ENCODE data around the gene RNU4-1.
"Not testable (repeated sequence)": the region's sequence is repeated elsewhere in the genome, so short reads cannot be mapped to it uniquely, and the experiment has no call there.

Gene RNU4-1

DNA sequence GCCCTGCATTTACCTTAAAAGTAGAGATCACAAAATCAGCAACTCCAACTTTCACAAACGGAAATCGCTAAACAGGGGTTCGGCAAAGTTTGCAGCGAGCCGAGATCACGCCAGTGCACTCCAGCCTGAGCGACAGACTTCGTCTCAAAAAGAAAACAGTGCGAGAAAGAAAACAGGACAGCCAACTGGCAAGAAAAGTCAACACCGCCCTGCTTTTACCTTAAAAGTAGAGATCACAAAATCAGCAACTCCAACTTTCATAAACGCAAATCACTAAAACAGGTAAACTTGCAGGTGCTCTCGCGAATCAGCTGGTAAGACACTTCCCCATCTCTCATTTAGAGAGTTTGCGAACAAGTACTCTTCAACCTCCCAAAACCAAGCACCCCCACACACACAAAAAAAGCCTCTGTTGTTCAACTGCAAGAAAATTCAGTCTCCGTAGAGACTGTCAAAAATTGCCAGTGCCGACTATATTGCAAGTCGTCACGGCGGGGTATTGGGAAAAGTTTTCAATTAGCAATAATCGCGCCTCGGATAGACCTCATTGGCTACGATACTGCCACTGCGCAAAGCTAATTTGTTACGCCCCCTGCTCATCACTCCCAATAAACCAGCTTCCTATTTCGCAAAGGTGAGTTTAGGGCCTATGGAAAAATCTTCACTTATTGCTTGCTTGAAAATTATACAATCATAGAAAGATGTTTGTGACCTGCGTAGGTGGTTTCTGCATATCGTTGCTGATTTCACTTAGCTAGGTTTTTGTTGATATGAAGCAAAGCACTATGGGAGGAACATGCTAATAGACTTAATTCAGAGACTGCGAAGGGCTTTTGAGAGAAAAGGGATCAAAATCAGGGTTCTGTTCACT is at the start of gene RNU4-1:
RNU4-1 (minus strand) TSS at position 577 of the 871 bp plus-strand sequence.
- peaks cover 8% of the 10 kb centered on the region for H3K27me3 Mint-ChIP-seq (ENCODE audit: low read depth)
- peaks cover 6% of the 10 kb centered on the region for H3K4me1 Mint-ChIP-seq (ENCODE audit: low read depth)
- H3K9me3 Mint-ChIP-seq = no peaks in the 10 kb centered on the region
- no peak within 1 kb of the TSS for H3K27ac Mint-ChIP-seq
- H3K4me3 Mint-ChIP-seq = no peak within 1 kb of the TSS
- H3K36me3 Mint-ChIP-seq (ENCODE audit: low read depth) = no peaks in the 10 kb centered on the region

DNA sequence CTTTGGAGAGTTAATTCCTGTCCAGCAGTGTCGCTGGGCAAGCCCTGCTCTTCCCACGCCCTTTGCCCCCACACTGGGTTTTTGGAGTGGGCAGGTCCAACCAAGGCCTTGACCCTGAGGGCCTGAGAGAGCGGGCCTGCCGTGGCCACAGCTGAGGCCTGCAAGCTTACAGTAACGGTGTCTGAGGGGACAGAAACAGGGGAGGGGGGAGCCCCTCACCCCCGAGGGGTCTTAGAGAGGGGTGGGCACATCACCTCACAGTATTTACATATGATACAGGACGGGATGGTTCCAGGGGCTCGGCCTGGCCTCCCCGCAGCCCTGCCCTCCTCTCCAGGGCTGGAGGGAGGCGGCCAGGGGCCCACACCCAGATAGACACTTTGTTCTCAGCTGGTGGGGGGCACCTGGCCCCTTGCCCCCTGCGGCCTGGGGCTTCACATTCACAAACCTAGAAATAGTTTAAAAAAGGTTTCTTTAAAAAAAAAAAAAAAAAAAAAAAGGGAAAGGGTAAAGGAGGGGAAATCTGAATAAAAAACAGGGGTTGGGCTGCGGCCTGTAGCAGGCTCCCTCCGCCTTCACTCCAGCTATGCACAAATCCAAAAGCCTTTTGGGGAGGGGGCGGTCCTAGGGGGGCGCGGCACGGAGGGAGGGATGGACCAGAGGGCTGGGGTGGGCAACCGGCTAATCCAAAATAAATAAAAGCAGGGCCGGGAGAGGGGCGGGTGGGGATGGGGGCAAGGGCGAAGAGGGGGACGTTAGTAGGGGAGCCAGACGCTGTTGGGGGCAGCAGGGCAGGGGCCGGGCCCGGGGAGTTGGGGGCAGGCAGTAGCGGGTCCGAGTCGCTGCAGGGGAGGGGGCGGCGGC is 49.4 kb upstream of the RNU4-1 start:
- H3K4me3 Mint-ChIP-seq = no peak overlapping the region
- H3K27me3 Mint-ChIP-seq (ENCODE audit: low read depth) = peaks cover 10% of the 10 kb centered on the region

DNA sequence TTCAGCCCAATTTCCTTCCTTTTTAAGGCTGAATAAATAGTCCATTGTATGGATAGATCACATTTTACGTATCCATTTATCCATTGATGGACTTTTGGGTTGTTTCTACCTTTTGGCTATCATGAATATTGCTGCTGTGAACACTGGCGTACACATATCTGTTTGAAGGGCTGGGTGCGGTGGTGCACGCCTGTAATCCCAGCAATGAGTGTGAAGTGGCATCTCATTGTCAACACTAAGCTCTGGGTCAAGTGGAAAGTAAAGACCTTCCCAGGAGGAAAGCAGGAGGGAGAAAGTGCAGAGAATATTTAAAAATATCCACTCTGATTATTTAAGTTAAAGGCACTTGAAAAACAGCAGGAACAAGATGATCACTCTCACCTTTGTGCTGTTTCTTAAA is 46.2 kb upstream of the RNU4-1 start:
- Mint-ChIP-seq H3K27ac (no peak overlapping the region), H3K9me3 (peaks cover 25% of the 10 kb centered on the region), H3K4me3 (no peak overlapping the region), H3K27me3 (ENCODE audit: low read depth) (peaks cover 10% of the 10 kb centered on the region), H3K4me1 (ENCODE audit: low read depth) (peaks cover 3% of the 10 kb centered on the region), H3K36me3 (ENCODE audit: low read depth) (peaks cover 12% of the 10 kb centered on the region)

More for the DNA sequence above, 49.4 kb upstream of the RNU4-1 start:
- Mint-ChIP-seq H3K27ac (no peak overlapping the region), H3K36me3 (ENCODE audit: low read depth) (peaks cover 5% of the 10 kb centered on the region), H3K4me1 (ENCODE audit: low read depth) (no peaks in the 10 kb centered on the region), H3K9me3 (peaks cover 12% of the 10 kb centered on the region)

DNA sequence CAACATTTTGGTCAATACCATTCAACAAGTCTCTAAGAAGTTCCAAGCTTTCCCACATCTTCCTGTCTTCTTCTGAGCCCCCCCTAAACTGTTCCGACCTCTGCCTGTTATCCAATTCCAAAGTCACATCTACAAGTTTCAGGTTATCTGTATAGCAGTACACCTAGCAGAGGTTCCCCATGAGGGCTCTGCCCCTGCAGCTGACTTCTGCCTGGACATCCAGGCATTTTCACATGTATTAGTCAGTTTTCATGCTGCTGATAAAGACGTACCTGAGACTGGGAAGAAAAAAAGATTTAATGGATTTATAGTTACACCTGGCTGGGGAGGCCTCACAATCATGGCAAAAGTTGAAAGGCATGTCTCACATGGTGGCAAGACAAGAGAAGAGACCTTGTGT is 44.7 kb upstream of the RNU4-1 start:
- peaks cover 10% of the 10 kb centered on the region for H3K27me3 Mint-ChIP-seq (ENCODE audit: low read depth)
- no peak overlapping the region for H3K27ac Mint-ChIP-seq
- peaks cover 3% of the 10 kb centered on the region for H3K4me1 Mint-ChIP-seq (ENCODE audit: low read depth)
- H3K36me3 Mint-ChIP-seq (ENCODE audit: low read depth) = peaks cover 12% of the 10 kb centered on the region
- H3K4me3 Mint-ChIP-seq = no peak overlapping the region
- peaks cover 25% of the 10 kb centered on the region for H3K9me3 Mint-ChIP-seq

DNA sequence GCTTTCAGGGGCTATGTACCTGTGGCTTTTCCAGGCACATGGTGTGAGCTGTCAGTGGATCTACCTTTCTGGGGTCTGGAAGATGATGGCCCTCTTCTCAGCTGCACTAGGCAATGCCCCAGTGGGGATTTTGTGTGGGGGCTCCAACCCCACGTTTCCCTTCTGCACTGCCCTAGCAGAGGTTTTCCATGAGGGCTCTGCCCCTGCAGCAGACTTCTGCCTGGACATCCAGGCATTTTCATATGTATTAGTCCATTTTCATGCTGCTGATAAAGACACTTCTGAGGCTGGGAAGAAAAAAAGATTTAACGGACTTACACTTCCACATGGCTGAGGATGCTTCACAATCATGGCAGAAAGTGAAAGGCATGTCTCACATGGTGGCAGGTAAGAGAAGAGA is 43.4 kb upstream of the RNU4-1 start:
- peaks cover 10% of the 10 kb centered on the region for H3K27me3 Mint-ChIP-seq (ENCODE audit: low read depth)
- H3K9me3 Mint-ChIP-seq = peaks cover 25% of the 10 kb centered on the region
- not testable (repeated sequence) for H3K4me1 Mint-ChIP-seq (ENCODE audit: low read depth); H3K27ac Mint-ChIP-seq; H3K4me3 Mint-ChIP-seq
- peaks cover 12% of the 10 kb centered on the region for H3K36me3 Mint-ChIP-seq (ENCODE audit: low read depth)

DNA sequence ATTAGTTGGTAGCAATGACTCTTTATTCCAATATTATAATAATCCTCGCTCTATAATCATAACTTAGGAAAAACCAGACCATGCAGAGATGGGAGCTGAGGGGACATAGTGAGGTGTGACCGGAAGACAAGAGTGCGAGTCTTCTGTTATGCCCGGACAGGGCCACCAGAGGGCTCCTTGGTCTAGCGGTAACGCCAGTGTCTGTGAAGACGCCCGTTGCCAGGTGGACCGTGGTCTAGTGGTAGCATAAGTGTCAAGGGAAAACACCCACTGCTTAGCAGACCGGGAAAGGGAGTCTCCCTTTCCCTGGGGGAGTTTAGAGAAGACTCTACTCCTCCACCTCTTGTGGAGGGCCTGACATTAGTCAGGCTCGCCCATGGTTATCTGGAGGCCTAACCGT is 42.4 kb upstream of the RNU4-1 start:
- H3K27me3 Mint-ChIP-seq (ENCODE audit: low read depth) = peaks cover 10% of the 10 kb centered on the region
- H3K4me1 Mint-ChIP-seq (ENCODE audit: low read depth); H3K4me3 Mint-ChIP-seq; H3K27ac Mint-ChIP-seq: not testable (repeated sequence)
- peaks cover 25% of the 10 kb centered on the region for H3K9me3 Mint-ChIP-seq
- peaks cover 12% of the 10 kb centered on the region for H3K36me3 Mint-ChIP-seq (ENCODE audit: low read depth)

DNA sequence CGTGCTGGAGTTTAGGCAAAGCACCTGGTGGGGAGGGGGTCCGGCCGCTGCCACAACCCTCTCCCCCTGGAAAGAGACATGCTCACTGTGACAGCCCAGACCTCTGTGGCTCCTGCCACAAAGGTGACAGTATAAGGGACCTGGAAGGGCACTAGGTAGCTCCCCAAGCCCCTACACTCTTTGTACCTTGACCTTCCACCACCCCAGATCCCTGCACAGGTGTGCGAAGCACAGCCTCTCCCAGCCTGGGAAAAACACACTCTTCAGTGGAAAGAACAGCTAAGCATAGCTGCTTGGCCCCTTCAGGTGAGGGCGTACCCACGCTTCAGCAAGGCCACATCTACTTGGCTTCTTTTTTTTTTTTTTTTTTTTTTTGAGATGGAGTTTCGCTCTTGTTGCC is 39.5 kb upstream of the RNU4-1 start:
- Mint-ChIP-seq H3K9me3 (peaks cover 14% of the 10 kb centered on the region), H3K4me1 (ENCODE audit: low read depth) (peaks cover 3% of the 10 kb centered on the region), H3K27me3 (ENCODE audit: low read depth) (peaks cover under 1% of the 10 kb centered on the region), H3K4me3 (no peak overlapping the region), H3K27ac (no peak overlapping the region), H3K36me3 (ENCODE audit: low read depth) (peaks cover 8% of the 10 kb centered on the region)

DNA sequence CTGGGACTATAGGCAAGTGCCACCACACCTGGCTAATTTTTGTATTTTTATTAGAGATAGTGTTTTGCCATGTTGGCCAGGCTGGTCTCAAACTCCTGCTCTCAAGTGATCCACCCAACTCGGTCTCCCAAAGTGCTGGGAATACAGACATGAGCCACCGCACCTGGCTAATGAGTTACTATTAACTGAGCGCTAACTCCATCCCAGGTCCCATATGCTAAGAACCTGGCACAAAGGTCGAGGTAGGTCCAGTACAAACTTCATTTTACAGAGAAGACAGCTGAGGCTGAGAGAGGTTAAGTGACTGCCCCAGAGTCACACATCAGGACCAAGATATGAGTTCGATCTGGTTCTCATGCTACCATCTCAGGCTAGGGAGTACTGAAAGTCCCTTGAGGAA is 39.0 kb upstream of the RNU4-1 start:
- H3K36me3 Mint-ChIP-seq (ENCODE audit: low read depth) = peaks cover 6% of the 10 kb centered on the region
- no peaks in the 10 kb centered on the region for H3K27me3 Mint-ChIP-seq (ENCODE audit: low read depth)

DNA sequence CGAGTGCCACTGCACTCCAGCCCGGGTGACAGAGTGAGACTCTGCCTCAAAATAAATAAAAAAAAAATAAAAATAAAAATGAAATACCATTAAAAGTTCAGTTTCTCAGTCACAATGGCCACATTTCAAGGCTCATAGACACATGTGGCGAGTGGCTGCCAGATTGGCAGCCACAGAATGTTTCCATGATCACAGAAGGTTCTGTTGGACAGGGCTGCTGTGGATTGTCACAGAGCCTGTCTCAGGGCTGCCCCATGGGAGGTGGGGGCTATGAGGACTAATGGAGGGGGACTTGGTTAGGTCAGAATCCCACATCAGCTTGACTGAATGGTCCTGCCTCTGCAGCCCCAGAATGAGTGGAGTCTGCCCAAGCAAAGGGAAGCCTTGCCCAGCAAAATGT is 38.4 kb upstream of the RNU4-1 start:
- Mint-ChIP-seq H3K4me3 (no peak overlapping the region), H3K36me3 (ENCODE audit: low read depth) (peaks cover 3% of the 10 kb centered on the region), H3K27ac (no peak overlapping the region), H3K4me1 (ENCODE audit: low read depth) (peaks cover 3% of the 10 kb centered on the region), H3K9me3 (peaks cover 7% of the 10 kb centered on the region), H3K27me3 (ENCODE audit: low read depth) (no peaks in the 10 kb centered on the region)

More for the DNA sequence above, 39.0 kb upstream of the RNU4-1 start:
- H3K4me1 Mint-ChIP-seq (ENCODE audit: low read depth) = peaks cover 3% of the 10 kb centered on the region
- no peak overlapping the region for H3K4me3 Mint-ChIP-seq
- no peak overlapping the region for H3K27ac Mint-ChIP-seq
- peaks cover 11% of the 10 kb centered on the region for H3K9me3 Mint-ChIP-seq

DNA sequence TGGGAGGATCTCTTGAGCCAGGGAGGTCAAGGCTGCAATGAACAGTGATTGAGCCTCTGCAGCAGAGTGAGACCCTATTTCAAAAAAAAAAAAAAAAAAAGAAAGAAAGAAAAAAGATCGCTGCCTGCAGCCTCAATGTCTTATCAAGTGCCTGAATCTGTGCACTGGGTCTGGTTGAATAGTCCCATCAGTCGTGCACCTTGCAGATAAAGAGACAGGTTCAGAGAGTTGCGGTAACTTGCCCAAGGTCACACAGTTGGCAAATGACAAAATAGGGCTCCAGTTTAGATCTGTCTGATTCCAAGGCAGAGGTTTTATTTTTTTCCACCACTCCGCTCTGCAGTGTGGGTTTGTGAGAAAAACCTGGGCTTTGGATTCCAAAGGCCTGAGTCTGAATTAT is 35.2 kb upstream of the RNU4-1 start:
- no peaks in the 10 kb centered on the region for H3K36me3 Mint-ChIP-seq (ENCODE audit: low read depth)
- H3K27me3 Mint-ChIP-seq (ENCODE audit: low read depth) = peaks cover 17% of the 10 kb centered on the region
- no peaks in the 10 kb centered on the region for H3K9me3 Mint-ChIP-seq
- H3K4me3 Mint-ChIP-seq = no peak overlapping the region
- H3K4me1 Mint-ChIP-seq (ENCODE audit: low read depth) = peaks cover 7% of the 10 kb centered on the region
- H3K27ac Mint-ChIP-seq = no peak overlapping the region

DNA sequence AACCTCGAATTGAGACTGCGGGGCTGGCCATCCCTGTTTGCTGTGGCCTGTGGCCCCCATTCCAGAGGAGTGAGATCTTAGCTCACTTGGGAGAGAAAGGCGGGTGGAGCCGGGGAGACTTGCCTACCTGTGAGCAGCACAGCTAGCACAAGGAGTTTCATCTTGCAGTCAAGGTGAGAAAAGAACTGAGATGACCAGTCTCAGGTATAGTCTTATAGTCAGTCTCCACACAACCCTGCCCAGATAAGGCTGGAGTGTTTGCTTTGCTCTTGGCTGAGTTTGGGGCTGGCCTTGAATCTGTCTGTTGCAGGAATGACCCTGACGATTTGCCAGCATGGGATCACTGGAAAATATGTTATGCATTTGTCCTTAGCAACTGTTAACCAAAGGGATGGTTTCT is 34.6 kb upstream of the RNU4-1 start, which contains the start of gene PLA2G1B:
PLA2G1B (minus strand) TSS at position 187 of the 400 bp plus-strand sequence; CDS start at position 161, 26 bp downstream.
- H3K36me3 Mint-ChIP-seq (ENCODE audit: low read depth) = no peaks in the 10 kb centered on the region
- H3K4me1 Mint-ChIP-seq (ENCODE audit: low read depth) = peaks cover 7% of the 10 kb centered on the region
- no peak within 1 kb of the TSS for H3K27ac Mint-ChIP-seq
- no peaks in the 10 kb centered on the region for H3K9me3 Mint-ChIP-seq
- H3K27me3 Mint-ChIP-seq (ENCODE audit: low read depth) = peaks cover 17% of the 10 kb centered on the region
- no peak within 1 kb of the TSS for H3K4me3 Mint-ChIP-seq

DNA sequence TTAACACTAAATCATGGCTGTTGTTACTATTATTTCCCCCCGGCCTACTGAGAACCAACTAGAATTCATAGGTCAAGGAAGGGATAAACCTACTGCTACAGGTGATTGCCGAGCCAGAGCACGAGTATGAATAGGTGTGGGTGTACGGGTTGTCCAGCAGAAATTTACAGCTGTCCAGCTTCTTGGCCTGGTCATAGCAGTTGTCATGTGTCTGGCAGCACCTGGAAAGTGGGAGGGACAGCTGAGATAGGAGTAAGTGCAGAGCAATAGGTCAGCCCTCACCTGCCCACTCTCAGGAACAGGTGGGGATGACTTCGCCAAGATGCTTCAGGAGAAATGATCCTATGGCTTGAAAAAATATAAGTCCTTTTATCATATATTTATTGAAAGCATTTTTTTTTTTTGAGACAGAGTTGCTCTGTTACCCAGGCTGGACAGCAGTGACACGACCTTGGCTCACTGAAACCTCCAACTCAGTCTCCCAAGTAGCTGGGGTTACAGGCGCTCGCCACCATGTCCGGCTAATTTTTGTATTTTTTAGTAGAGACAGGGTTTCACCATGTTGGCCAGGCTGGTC is 31.9 kb upstream of the RNU4-1 start:
- no peak overlapping the region for H3K4me3 Mint-ChIP-seq
- H3K4me1 Mint-ChIP-seq (ENCODE audit: low read depth) = peaks cover 7% of the 10 kb centered on the region
- H3K27ac Mint-ChIP-seq = no peak overlapping the region
- peaks cover 17% of the 10 kb centered on the region for H3K27me3 Mint-ChIP-seq (ENCODE audit: low read depth)
- H3K9me3 Mint-ChIP-seq = no peaks in the 10 kb centered on the region
- no peaks in the 10 kb centered on the region for H3K36me3 Mint-ChIP-seq (ENCODE audit: low read depth)

DNA sequence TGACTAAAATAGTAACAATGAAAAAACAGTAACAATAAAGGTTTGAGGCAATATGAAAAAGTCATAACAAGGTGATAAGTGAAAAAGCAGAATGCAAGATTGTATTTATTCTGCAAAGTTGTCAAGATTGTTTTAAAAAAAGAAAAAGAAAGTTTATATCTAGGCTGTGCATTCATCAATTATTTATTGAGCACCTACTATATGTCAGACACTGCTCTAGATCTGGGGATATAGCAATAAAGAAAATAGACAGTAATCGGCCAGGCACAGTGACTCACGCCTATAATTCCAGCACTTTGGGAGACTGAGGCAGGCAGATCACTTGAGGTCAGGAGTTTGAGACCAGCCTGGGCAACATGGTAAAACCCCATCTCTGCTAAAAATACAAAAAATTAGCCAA is 30.7 kb upstream of the RNU4-1 start:
- H3K4me3 Mint-ChIP-seq = no peak overlapping the region
- no peaks in the 10 kb centered on the region for H3K36me3 Mint-ChIP-seq (ENCODE audit: low read depth)
- no peak overlapping the region for H3K27ac Mint-ChIP-seq
- H3K27me3 Mint-ChIP-seq (ENCODE audit: low read depth) = peaks cover 17% of the 10 kb centered on the region
- H3K9me3 Mint-ChIP-seq = no peaks in the 10 kb centered on the region
- H3K4me1 Mint-ChIP-seq (ENCODE audit: low read depth) = peaks cover 7% of the 10 kb centered on the region

DNA sequence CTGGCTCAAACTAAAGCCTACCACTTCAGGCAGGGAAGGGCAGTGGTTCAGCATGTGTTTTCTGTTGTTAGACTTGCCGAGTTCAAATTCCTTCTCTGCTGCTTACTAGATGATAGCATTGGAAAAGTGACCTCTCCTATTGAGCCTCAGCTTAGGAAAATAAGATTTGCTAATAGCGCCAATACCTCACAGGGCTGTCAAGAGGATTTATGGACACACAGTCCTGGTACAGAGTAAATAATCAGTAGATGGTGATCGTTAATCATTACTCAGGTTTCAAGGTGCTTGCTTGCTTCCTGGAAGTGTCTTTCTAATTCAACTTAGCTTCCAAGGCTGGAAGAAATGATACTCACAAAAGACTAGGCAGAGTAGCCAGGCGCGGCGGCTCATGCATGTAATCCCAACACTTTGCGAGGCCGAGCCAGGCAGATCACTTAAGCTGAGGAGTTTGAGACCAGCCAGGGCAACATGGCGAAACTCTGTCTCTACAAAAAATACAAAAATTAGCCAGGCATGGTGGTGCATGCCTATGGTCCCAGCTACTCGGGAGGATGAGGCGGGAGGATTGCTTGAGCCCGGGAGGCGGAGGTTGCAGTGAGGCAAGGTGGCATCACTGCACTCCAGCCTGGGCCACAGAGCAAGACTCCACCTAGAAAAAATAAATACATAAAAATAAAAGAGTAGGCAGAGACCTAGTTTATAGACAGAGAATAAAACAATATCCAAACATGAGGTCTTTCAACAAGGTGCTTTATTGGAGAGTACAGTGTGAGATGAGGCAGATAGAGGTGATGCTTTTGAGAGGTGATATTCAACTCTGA is 28.6 kb upstream of the RNU4-1 start:
- Mint-ChIP-seq H3K4me3 (no peak overlapping the region), H3K9me3 (no peaks in the 10 kb centered on the region), H3K36me3 (ENCODE audit: low read depth) (no peaks in the 10 kb centered on the region), H3K27ac (no peak overlapping the region), H3K4me1 (ENCODE audit: low read depth) (peaks cover 17% of the 10 kb centered on the region), H3K27me3 (ENCODE audit: low read depth) (peaks cover 17% of the 10 kb centered on the region)
